Fibroblast of skin of scalp (primary cell): ENCODE measurements around the gene TMEM151B.
A peak's percentile ranks its signal among the peaks of the same experiment; 100 is the strongest.

ENCODE experiments used
- DNase-seq: peaks from one replicate; pipeline ENCODE4 v3.0.0-alpha.2; 2013

TMEM151B gene

DNA sequence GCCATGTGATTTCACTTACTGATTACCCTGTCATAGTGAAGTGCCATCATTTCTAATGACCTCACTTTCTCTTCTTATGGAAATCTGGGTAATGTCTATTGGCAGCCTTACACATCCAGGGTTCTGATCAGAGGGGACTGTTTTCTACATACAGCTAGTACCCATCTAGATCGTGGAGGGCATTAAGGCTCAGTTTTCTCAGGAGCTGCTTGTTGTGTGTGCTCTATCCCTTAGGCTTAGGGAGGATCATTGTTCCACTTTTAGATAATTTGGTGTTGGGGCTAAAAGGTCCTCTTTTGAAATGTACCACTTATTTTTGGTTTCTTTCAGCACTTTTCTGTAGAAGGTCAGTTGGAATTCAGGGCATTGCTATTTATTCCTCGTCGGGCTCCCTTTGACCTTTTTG lies 19.5 kb upstream of the TMEM151B start:
- DNase-seq = no peak

DNA sequence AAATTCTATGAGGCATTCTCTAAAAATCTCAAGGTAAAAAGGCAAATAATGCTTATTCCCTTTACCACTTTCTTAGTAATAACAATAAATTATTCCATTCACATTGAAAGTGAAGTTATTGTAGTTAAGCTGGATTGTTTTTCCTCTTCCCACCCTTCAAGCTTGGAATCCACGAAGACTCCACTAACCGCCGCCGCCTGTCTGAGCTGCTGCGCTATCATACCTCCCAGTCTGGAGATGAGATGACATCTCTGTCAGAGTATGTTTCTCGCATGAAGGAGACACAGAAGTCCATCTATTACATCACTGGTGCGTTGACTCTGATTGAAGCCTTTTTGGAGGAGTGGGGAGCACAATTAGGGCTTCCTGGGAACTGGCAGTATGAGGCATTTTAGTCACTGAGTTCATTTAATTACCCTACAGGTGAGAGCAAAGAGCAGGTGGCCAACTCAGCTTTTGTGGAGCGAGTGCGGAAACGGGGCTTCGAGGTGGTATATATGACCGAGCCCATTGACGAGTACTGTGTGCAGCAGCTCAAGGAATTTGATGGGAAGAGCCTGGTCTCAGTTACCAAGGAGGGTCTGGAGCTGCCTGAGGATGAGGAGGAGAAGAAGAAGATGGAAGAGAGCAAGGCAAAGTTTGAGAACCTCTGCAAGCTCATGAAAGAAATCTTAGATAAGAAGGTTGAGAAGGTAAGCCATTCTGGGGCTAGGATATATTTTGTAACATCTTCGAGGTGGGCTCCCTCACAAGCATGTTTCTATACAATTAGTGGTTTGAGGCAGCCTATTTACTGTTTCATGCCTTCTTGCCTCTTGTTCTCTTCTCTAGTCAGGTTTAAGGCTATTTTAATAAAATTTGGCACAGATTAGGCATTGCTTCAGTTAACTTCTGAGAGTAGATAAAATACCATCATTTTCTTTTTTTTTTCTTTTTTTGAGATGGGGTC lies 18.4 kb upstream of the TMEM151B start:
- DNase-seq = no peak

DNA sequence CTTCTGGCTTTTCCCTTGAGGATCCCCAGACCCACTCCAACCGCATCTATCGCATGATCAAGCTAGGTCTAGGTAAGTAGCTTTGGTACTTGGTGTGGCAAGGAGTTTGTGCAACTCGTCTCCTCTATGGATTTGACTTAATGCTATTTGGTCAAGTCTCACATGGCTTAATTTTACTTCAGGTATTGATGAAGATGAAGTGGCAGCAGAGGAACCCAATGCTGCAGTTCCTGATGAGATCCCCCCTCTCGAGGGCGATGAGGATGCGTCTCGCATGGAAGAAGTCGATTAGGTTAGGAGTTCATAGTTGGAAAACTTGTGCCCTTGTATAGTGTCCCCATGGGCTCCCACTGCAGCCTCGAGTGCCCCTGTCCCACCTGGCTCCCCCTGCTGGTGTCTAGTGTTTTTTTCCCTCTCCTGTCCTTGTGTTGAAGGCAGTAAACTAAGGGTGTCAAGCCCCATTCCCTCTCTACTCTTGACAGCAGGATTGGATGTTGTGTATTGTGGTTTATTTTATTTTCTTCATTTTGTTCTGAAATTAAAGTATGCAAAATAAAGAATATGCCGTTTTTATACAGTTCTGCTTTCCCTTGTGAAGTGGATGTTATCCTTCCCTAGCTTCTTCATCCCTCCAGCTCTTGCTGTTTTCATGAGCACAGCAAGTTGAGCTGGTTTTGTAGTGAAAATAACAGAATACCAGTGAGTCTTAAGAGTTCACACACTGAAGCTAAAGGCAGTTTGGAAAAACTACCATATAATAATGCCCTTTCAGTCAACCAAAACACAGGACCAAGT lies 16.7 kb upstream of the TMEM151B start:
- DNase-seq = peak; percentile 43

DNA sequence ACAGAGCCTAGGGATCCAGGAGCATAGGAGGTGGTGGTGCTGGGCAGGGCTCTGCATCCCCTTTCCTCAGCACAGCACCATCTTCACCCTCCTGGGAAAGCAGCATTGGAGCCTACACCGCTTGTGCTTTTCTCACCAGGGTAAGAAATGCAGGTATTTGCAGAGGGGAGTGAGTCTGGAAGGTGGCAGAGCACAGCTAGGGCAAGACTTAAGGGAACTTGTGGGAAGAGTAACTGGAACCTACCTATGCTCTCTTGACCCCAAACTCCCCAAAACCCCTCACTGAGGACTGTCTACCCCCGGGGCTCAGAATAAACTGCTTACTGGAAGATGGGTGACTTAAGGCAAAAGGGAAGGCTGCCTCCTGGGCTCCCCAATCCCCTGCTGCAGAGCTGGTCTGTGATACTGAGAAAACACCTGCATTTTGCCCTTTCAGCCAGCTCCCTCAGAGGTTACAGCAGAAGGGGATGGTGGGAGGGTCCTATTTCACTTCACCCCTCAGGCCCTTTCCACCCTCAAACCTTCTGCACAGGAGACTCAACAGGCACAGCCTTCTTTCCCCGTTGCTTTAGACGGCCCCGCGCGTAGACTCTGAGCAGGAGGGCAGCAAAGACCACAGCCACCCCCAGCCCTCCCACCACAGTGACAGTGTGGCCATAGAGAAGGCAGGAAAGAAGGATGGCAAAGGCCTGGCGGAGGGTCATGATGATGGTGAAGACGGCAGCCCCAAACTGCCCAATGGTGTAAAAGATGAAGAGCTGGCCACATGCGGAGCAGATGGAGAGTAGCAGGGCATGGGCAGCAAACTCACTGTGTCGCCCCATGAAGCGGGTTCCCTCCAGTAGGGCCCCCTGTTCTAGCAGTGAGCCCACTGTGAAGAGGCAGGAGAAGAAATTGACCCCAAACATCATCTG lies 15.8 kb upstream of the TMEM151B start:
- DNase-seq = no peak

DNA sequence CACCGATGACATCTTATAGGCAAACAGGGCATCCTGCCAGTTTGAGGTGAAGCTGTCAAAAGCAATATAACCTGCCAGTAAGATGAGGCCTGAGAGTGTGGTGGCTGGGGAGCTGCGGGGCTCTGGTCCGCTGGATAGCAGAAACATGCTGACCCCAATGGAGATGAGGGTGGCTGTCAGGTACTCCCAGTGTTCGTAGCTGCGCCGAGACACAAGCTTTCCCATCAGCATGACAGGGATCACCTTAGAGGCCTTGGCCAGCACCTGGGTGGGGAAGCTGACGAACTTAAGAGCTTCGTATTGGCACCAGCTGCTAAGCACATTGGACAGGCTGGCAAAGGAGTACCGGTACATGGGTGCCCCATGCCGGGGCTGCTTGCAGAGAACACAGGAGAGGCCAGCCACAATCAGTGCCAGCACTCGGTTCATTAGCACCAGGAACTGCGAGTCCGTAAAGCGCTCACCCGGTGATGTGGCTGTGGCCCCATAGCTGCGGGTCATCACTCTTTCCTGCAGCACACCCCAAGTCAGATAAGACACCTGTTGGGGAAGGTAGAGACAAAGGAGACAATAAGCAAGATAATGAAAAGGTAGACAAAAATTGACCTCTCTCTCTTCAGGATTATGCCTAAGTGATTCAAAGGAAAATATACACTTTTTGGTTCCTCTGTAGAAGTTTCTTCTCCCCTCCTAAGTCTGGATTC lies 15.0 kb upstream of the TMEM151B start:
- DNase-seq = no peak

DNA sequence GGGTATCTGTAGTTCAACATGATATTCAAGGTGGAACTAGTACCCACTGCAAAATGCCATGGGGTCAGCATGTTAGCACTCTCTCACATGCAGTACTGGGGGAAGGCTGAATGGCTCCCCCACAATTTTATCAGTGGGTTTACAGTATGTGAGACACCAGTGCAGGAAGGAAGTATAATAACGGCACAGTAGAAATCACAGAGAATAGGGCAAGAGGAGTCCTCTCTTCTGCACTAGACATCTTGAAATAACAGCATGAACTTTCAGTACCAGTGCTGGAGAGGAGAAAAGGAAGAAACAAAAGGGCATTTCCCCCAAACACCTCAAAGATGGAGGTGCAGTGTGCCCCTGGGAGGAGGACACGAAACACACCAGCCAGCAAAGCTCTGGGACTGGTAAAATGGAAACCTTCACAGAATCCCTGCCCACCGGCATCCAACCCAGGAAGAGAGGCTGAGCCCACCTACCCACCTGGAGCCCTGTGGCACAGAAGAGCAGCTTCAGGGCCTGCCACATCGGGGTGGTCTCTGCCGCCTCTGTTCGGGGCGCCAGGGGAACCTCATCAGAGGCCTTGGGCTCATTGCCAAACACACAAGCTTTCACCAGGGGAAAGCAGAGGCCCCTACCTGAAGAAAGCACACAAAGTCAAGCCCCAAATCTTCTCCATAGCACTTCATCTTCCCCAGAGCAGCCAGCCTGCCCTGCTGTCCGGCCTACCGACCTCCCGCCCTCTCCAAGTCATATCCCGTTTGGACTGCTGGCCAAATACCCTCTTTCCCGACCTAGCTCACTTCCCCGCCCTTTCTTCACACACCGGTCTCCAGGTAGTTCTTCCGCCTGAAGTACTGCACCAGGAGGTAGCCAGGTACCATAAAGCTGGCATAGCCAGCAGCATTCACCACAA lies 14.1 kb upstream of the TMEM151B start:
- no peak for DNase-seq

DNA sequence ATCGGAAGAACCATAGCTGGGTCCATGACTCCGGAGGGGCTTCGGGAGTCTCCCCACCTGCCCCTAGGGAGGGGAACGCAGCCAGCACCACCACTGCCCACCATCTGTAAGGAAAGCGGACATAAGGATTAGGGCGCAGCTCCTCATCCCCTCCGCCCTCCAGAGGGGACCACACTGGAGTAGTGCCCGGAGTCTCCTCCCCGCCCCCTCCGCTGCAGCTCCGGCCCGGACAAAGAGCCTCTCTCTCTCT lies 13.6 kb upstream of the TMEM151B start:
- no peak for DNase-seq

DNA sequence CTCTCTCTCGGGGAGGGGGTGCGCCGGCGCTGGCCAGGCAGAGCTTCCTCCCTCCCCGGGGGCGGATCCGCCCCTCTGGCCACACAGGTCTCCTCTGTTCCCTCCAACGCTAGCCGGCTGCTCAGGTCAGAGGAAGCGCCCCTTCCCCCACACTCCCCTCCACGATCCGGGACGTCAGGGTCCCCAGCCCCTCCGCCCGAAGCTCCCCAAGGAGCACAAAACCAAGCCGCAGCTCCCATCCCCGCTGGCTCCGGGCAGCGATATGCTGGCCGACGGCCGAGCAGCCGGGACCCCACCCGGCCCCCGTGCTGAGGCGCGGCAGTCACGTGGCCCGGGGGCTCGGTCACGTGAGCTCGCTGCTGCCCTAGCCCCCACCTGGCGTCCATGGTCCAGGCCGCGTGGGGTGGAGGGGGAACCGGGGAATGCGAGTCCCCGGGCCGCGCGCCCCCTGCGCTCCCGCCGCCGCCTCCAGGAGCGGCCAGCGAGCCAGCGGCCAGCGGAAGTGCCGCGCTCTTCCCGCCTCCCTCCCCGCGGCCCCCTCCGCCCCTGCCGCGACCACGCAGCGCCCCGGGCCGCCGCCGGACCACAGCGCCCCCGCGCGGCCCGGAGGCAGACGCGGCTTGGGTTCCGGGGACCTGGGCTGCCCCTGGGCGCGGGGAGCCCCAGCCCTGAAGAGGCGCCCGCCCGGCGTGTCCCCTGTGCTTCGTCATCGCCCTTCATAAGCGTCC lies 13.1 kb upstream of the TMEM151B start, which contains the start of gene SLC35B2:
Gene SLC35B2 (minus strand): TSS at position 504 of the 728 bp plus-strand sequence. CDS start 118 bp downstream, at position 386.
- peak; percentile 74 for DNase-seq

DNA sequence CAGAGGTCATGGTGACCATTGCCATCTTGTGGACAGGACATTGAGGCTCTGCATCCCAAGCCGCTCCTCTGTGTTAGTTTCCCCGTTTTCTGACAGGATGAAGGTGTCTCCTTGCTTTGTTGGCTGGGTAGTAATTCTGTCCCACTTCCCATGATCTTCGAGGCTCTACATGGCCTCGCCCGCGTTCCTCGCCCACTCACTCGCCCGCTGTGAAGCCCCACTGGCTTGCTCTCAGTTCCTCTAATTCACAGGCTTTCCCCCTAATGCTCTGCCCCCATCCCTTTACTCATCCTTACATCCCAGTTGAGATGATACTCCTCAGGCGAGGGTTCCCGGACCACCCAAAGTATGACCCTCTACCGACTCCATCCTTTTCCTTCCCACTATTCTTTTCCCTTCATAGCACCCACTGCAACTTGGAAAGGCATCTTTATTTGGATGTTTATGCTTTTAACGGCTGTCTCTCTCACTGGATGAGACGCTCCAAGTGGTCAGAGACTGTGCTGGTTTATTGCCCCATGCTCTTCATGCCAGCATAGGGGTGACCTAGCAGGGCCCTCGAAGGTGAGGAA lies 12.4 kb upstream of the TMEM151B start:
- no peak for DNase-seq

DNA sequence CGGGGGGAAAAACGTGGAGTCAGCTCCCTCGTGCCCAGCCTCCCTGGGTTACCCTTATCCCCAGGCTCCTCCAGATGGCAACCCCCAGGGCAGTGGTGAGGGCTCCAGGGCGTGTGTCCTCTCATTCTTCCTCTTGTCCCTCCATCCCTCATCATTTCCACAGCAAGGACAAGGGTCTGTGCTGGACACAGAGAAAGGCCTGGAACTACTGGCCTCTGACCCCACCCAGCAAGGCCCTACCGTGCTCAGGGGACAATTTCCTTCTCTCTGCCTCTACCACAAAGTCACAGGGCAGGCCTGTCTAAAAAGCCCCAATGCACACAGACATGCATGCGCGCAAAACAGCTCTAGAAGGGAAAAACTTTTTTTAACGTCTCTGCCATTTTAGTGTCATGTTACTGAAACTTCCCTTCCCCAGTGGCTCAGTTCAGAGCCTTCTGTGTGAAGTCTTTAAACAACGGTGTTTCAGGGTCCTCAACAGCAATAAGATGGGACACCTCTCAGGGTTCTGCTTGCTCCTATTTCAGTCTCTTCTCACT lies 11.9 kb upstream of the TMEM151B start:
- DNase-seq = no peak

DNA sequence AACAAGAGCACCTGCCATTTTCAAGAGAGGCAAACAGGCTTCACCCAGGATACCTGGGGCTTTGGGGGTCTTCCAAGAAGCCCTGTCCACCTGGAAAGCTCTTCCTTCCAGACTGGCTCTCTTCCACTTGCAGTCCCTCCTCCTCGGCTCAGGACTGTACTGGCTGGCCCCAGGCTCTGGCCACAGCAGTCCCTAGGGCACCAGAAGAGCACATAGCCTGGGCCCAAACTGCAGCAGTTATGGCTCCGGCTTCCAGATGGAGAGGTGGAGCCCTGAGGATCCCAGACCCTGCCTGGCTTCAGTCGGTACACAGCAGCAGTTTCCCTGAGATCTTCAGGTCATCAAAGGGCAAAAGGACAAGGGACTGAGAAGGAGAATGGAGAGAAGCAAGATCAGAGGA lies 11.3 kb upstream of the TMEM151B start:
- DNase-seq = no peak

DNA sequence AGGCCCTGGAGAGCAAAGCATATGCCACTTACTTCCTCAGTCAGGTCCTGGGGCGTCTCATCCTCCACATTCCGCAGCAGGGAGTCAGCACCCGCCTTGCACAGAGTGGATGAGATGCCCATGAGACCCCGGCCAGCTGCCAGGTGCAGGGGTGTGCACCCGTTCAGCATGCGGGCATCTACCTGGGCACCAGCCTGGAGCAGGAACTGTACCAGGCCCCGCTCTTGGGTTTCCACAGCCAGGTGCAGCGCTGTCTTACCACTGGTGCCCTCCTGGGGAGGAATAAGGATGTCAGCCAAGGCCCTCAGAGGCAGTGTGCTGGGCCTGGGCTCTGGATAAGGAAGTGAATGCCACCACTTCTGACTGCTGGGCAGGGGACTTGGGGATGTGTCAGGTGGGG lies 10.2 kb upstream of the TMEM151B start:
- no peak for DNase-seq

DNA sequence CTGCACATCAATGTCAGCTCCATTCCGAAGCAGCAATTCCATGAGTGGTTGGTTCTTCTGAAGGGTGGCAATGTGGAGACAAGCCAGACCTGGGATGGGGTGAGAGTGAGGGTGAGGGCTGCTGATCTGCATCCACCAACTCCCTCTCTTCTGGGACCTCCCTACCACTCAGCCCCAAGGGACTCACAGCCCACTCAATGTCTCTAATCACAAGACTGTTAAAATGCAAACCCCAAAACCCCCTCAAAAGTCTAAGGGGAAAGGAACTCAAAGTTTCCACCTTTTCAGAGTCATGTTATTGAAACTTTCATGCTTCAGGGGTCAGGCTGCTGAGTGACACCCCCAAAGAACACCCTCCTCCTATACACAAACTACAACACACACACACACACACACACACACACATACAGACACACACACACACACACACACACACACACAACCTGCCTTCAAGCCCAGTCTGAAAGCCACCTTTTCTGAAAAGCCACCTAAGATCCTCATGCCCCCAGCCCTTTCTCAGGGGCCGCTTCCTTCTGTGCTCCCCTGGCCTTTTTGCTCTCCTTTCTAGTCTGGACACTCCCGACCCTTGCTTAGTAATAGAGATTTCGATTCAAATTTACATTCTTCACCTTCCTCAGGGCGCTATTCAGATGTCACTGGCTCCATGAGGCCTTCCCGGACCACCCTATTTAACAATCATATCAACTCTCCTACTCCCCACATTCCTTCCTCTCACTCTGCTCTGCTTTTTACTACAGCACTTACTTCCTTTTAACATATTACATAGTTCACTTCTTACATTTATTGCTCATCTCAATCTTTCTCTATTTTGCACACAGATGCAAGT lies 9.6 kb upstream of the TMEM151B start:
- no peak for DNase-seq

DNA sequence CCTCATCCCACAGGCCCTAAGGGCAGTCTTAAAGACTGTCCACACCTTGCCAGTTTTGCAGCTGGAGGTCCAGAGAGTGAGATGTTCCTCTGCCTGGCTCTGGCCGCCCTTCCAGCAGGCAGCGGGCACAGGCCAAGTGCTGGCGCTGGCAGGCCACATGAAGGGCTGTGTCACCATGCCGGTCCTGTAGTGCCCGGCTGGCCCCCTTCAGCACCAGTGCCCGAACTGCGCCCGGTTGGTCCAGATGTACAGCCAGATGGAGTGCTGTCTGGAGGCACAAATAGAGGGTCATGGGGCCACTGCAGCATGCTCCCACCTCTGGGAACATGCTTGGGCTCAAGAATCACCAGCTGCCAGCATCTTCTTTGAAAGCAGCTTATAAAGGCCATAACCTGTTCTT lies 8.7 kb upstream of the TMEM151B start:
- DNase-seq = no peak

DNA sequence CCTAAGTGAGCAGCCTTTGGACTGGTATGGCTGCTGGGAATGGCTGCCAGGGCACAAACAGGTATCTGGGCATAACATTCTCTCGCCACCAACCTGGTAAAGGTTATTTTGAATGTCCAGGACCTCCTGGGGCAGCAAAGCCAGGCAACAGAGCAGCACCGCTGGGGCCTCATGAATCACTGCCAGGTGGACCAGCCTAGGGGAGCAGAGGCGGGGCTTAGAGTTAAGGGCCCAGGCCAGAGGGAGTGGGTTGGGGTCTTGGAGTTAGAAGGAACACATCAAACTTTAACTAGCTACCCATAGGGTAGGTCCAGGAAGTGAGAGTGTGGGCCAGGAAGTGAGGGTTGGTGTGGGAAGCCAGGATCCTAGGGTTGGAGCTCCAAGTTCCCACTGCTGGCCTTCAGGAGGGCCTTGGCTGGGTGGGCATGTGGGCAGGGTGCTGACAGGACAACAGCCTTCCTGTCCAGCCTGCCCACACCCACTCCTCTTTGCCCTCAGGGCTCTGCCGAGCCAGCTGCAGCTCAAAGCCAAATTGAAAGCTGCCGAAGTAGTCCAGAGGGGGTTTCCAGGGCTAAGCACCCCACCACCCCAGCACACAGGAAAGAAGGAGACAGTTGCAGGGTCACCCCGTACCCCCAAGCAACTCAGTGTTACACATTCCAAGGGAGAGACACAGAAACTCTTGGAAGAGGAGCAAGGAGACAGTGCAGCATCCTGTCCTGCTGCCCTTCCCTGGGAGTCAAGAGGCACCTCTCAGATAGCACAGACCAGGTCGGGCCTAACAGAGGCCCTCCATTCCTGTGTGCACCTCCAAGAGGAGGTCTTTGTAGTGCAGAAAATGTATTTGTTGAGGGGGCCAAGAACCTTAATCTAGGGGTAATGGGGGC lies 7.5 kb upstream of the TMEM151B start:
- DNase-seq = no peak

DNA sequence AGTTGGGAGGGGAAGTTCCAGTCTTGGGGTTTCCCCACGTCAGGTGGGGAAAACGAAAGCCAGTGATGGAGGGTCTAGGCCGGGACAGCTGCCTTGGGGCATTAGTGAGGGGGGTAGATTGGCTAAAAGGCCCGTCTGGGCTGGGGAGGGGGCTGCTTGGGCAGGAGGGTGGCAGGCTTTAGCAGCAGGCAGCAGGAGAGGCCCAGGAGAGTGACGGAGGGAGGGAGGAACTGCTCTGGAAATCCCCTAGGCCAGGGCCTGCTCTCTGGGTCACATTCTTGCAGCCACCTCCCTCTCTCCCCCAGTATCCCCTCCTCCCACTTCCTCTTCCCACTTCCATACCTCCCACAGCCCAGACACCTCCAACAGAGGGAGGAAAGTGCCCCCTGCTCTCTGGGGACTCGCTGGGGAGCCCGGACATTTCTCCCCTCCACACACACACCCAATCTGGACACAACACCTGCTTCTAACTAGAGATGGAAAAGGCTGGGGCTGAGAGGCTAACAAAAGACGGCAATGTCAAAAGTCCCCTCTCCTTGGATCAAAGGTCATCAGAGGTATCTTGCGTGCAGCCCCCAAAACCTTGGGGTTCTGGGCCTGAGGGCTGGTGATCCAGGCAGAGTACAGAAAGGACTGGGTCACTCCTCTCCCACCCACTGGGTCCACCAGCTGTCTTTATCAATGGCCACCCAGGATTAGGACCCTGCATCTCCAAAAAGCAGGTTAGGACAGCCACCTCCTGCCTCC lies 6.7 kb upstream of the TMEM151B start:
- DNase-seq = no peak
